ENCODE data around the gene PDE6G.

DNA sequence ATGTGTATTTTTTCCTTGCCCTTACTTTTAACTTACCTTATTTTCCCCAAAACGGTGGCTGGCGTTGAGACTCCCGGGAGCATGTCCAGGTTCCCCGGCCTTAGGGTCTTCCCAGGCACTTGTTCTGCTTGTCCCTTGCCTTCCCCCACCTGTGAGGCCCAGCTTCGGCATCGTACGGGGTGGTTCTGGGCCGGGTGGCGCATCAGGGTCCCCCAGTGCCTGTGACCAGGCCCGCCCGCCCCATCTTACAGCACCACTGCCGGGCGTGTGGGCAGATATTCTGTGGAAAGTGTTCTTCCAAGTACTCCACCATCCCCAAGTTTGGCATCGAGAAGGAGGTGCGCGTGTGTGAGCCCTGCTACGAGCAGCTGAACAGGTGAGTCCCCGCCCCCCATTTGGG lies 34.9 kb upstream of the PDE6G start:
- TF ChIP-seq, protein P1, sequence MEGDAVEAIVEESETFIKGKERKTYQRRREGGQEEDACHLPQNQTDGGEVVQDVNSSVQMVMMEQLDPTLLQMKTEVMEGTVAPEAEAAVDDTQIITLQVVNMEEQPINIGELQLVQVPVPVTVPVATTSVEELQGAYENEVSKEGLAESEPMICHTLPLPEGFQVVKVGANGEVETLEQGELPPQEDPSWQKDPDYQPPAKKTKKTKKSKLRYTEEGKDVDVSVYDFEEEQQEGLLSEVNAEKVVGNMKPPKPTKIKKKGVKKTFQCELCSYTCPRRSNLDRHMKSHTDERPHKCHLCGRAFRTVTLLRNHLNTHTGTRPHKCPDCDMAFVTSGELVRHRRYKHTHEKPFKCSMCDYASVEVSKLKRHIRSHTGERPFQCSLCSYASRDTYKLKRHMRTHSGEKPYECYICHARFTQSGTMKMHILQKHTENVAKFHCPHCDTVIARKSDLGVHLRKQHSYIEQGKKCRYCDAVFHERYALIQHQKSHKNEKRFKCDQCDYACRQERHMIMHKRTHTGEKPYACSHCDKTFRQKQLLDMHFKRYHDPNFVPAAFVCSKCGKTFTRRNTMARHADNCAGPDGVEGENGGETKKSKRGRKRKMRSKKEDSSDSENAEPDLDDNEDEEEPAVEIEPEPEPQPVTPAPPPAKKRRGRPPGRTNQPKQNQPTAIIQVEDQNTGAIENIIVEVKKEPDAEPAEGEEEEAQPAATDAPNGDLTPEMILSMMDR (IDR thresholded peaks at IDR 0.05) = no peak
- no peak for TF ChIP-seq EZH2 (IDR thresholded peaks at IDR 0.05; ENCODE audit: borderline replicate concordance, insufficient read depth, low read depth, low read length, poor library complexity, severe bottlenecking)
